ENCODE data around the gene PTTG1IP2.

DNA sequence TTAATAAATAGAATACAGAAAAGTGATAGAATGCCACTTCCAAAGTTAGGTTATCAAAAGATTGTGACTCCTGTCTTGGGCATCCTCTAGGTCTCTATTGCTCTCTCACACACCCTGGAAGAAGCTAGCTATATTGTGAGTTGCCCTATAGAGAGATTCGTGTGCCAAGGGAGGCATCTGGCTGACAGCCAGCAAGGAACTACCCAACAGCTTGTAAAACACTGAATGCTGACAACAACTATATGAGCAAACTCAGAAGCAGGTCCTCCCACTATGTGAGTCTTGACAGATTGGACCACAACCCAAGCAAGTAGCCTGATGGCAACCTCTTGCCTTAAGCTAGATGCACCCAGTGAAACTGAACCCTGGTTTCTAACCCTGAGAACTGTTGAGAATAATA, 71.0 kb downstream of the PTTG1IP2 start:
- TF ChIP-seq, protein P1, sequence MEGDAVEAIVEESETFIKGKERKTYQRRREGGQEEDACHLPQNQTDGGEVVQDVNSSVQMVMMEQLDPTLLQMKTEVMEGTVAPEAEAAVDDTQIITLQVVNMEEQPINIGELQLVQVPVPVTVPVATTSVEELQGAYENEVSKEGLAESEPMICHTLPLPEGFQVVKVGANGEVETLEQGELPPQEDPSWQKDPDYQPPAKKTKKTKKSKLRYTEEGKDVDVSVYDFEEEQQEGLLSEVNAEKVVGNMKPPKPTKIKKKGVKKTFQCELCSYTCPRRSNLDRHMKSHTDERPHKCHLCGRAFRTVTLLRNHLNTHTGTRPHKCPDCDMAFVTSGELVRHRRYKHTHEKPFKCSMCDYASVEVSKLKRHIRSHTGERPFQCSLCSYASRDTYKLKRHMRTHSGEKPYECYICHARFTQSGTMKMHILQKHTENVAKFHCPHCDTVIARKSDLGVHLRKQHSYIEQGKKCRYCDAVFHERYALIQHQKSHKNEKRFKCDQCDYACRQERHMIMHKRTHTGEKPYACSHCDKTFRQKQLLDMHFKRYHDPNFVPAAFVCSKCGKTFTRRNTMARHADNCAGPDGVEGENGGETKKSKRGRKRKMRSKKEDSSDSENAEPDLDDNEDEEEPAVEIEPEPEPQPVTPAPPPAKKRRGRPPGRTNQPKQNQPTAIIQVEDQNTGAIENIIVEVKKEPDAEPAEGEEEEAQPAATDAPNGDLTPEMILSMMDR (IDR thresholded peaks at IDR 0.05): no peak
- no peak for TF ChIP-seq POLR2A (IDR thresholded peaks at IDR 0.05)
